ENCODE data around the gene MFAP4. TPM values are rescaled to one million over a fixed set of nuclear protein-coding genes. Genes with fewer than 3 reads are reported as not detected.

The MFAP4 gene
- total RNA-seq, 3 donors from 2014 or later: 45.5 to 186 (median 116) TPM

GRCh38 chr17:19415806-19416775 is 29.1 kb upstream of the MFAP4 start:
- Histone ChIP-seq H3K27ac (no peak overlapping the region), H3K4me1 (no peaks in the 10 kb centered on the region), H3K36me3 (no peaks in the 10 kb centered on the region), H3K9me3 (no peaks in the 10 kb centered on the region), H3K27me3 (no peaks in the 10 kb centered on the region), H3K4me3 (no peak overlapping the region)
- TF ChIP-seq POLR2A (IDR thresholded peaks at IDR 0.05): no peak
- TF ChIP-seq POLR2AphosphoS5 (IDR thresholded peaks at IDR 0.05): no peak
- TF ChIP-seq CTCF (IDR thresholded peaks at IDR 0.05): no peak
- intact Hi-C loops (cut with DNase I; ENCODE audit: low total_unique reads): no loop called here
- no peak for DNase-seq (ENCODE audit: low spot score in 2 of 2)

- H3K27me3 ChIP-seq: no peaks in the 10 kb centered on the region
- H3K4me1 ChIP-seq: no peaks in the 10 kb centered on the region
- H3K9me3 ChIP-seq: no peaks in the 10 kb centered on the region
- intact Hi-C loops (cut with DNase I; ENCODE audit: low total_unique reads): no loop called here
- no peak overlapping the region for H3K27ac ChIP-seq
- no peak for TF ChIP-seq CTCF (IDR thresholded peaks at IDR 0.05)
- TF ChIP-seq POLR2AphosphoS5 (IDR thresholded peaks at IDR 0.05): no peak
- no peak for TF ChIP-seq POLR2A (IDR thresholded peaks at IDR 0.05)
- no peaks in the 10 kb centered on the region for H3K36me3 ChIP-seq
- no peak for DNase-seq (ENCODE audit: low spot score in 2 of 2)
- H3K4me3 ChIP-seq: no peak overlapping the region
Measured at GRCh38 chr17:19415311-19415710, 28.3 kb upstream of the MFAP4 start.

GRCh38 chr17:19414396-19415280 is 27.6 kb upstream of the MFAP4 start:
- Histone ChIP-seq H3K4me3 (no peak overlapping the region), H3K27me3 (no peaks in the 10 kb centered on the region), H3K27ac (no peak overlapping the region), H3K4me1 (no peaks in the 10 kb centered on the region), H3K9me3 (no peaks in the 10 kb centered on the region), H3K36me3 (no peaks in the 10 kb centered on the region)
- intact Hi-C loops (cut with DNase I; ENCODE audit: low total_unique reads): no loop called here
- TF ChIP-seq POLR2AphosphoS5 (IDR thresholded peaks at IDR 0.05) (no peak), POLR2A (IDR thresholded peaks at IDR 0.05) (no peak), CTCF (IDR thresholded peaks at IDR 0.05) (no peak)
- DNase-seq (ENCODE audit: low spot score in 2 of 2): no peak

- DNase-seq (ENCODE audit: low spot score in 2 of 2): no peak
- intact Hi-C loops (cut with DNase I; ENCODE audit: low total_unique reads): no loop called here
- TF ChIP-seq POLR2A (IDR thresholded peaks at IDR 0.05) (no peak), CTCF (IDR thresholded peaks at IDR 0.05) (no peak), POLR2AphosphoS5 (IDR thresholded peaks at IDR 0.05) (no peak)
Measured at GRCh38 chr17:19413761-19414160, 26.8 kb upstream of the MFAP4 start.

More at GRCh38 chr17:19413761-19414160, 26.8 kb upstream of the MFAP4 start:
- Histone ChIP-seq H3K27me3 (no peaks in the 10 kb centered on the region), H3K27ac (no peak overlapping the region), H3K4me3 (no peak overlapping the region), H3K36me3 (no peaks in the 10 kb centered on the region), H3K4me1 (no peaks in the 10 kb centered on the region), H3K9me3 (no peaks in the 10 kb centered on the region)
